Esophagus squamous epithelium (tissue), 4 donors: ENCODE data around the gene CDH12.

Experiments
- POLR2A ChIP-seq, 4 donors: fragments of 450-650 bp; IDR thresholded peaks; one replicate each; pipeline ENCODE4 v1.6.1; 2017; ENCODE audit warnings: antibody characterized with exemption in 4 of 4, mild to moderate bottlenecking in 4 of 4, moderate library complexity in 3 of 4
- TF ChIP-seq, protein P1 (sequence below), 6 experiments: fragments of 450-650 bp in 4 of 6; fragments of 200-600 bp in 2 of 6; sonication (generic) in 2 of 6; IDR thresholded peaks; one replicate each; pipeline ENCODE4 v1.5.1; 2016 to 2019; ENCODE audit warnings: antibody characterized with exemption in 6 of 6, mild to moderate bottlenecking in 4 of 6, moderate library complexity in 4 of 6

DNA sequence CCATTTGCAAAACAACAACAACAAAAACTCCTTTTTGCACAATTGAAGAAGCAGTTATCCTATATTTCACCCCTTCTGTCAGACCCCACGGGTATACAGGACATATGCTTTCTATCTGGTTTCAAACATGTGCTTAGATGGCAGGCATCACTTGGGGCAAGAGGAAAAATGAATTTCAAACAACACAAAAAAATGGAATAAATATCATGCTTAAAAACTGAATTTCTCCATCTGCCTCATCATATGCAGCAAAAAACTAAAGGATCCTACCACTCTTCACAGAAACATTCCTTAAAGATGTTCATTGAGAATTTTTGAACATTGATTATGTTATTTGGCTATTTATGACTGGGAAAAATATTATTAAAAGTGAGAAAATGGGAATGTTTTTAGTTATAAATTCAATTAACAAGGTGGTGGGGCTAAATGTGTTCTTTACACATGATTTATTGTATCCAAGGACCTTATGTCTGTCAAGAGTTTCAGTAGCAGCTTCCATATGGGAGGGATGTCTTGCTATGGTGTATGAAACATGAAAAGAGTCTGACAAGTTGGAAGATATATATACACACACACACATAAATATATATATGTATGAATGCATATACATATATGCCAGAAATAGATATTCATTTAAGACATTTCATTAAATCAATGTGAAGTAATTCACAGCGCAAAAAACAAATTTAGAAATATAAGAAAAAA is 358.0 kb downstream of the CDH12 start:
- TF ChIP-seq, protein P1, sequence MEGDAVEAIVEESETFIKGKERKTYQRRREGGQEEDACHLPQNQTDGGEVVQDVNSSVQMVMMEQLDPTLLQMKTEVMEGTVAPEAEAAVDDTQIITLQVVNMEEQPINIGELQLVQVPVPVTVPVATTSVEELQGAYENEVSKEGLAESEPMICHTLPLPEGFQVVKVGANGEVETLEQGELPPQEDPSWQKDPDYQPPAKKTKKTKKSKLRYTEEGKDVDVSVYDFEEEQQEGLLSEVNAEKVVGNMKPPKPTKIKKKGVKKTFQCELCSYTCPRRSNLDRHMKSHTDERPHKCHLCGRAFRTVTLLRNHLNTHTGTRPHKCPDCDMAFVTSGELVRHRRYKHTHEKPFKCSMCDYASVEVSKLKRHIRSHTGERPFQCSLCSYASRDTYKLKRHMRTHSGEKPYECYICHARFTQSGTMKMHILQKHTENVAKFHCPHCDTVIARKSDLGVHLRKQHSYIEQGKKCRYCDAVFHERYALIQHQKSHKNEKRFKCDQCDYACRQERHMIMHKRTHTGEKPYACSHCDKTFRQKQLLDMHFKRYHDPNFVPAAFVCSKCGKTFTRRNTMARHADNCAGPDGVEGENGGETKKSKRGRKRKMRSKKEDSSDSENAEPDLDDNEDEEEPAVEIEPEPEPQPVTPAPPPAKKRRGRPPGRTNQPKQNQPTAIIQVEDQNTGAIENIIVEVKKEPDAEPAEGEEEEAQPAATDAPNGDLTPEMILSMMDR (IDR thresholded peaks at IDR 0.05) = no peak
- TF ChIP-seq POLR2A (IDR thresholded peaks at IDR 0.05) = no peak
